DMS79 (cell line): ENCODE data around the gene CCT7.

Experiments used
- DNase-seq: peaks from one replicate; lab custom pipeline; 2025; lab: John Stamatoyannopoulos, UW

CCT7 gene

DNA sequence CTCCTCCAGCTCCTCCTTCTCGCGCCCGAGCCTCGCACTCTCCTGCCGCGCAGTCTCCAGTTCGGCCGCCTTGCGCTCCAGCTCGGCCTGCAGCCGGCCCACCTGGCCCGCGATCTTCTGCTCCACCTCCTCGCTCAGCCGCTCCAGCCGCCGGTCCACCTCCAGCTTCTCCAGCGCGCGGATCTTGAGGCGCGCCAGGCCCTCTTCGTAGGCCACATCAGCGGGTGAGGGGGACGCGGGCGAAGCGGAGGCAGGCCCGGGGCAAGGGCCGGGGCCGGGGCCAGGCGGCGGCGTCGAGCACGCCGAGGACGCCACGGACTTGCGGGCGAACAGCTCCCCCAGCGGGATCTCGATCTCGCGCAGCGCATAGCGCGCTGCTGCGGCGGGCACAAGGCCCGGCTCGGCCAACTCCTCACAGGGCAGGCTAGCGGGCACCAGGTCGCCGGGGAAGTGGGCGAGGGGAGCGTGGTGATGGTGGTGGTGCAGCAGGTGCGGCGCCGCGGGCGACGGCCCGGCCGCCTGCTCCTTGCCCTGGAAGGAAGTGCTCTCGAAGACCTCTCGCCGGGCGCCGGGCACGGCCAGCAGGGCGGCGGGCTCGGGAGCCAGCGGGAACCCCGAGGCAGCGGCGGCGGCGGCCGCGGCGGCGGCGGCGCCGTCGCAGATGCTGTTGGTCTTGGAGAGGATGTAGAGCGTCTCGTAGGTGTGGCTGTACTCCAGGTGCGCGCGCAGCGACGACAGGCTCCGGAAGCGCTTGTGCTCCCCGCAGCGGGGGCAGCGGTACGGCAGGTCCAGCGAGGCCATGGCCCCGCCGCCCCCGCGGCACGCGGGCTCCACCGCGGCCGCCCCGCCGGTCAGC is 35.0 kb downstream of the CCT7 start:
- peak; percentile 72 for DNase-seq

DNA sequence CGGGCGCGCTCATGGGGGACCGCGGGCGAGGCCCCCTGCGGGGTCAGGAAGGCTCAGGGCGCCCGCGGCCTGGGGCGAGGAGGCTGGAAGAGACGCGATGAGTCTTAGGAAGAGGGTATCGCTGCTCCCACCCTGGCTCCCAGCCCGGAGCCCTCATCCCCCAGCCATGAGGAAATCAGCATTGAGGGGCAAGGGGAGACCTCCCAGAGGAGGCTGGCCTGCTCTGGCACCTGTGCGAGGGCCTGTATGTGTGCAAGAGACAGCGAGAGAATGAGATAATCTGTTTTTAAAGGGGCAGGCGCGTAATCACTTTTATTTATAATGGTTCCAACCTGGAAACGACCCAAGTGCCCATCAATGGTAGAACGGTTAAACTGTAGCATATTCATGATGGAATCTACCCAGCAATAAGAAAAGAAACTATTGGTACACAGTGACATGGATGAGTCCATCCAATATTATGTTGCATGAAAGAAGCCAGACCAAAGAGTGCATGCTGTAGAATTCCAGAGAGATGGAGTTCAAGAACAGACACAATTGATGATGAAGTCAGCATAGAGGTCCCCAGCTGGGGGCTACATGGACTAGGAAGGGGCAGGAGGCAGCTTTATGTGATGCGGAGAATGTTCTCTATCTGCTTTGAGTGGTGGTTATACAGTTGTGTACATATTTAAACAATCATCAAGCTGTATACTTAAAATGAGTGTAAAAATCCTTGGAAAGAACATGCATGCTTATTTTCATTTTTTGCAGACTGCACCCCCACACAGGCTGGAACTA is 35.8 kb downstream of the CCT7 start:
- no peak for DNase-seq

DNA sequence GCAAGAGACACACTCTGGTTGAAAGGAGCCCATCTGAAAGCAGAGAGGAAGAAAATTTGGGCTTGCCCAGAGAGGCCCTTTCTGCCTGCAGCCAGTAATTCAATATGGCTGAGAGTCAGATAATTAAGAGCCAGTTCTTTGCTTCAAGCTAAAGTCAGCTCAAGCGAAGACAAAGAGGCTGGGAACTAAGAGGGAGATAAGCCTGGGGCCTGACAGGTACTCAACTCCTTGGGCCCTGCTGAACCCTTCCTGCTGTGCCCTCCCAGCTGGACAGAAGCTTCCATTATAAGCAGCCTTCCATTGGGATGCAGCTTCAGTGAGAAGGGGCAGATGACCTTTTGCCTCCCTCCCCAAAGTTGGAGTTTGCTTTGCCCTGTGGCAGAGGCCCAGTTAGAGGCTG is 38.2 kb downstream of the CCT7 start:
- DNase-seq = no peak

DNA sequence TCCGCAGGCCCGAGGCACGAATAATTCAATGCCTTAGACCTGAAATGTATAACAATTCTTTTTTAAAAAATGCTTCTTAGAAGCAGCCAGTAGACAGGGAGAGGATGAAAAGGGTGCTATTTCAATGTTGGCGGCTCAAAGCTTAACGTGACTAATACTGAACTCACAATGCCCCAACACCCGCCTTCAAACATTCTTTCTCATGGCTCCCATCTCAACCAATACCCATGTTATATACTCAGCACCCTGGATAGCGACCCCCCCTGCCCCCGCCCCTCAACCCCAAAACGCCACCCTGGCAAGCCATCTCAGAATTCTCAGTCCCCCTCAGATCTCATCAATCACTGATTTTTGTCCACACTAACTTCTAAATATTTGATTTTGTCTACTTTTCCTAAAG is 45.7 kb downstream of the CCT7 start:
- no peak for DNase-seq

DNA sequence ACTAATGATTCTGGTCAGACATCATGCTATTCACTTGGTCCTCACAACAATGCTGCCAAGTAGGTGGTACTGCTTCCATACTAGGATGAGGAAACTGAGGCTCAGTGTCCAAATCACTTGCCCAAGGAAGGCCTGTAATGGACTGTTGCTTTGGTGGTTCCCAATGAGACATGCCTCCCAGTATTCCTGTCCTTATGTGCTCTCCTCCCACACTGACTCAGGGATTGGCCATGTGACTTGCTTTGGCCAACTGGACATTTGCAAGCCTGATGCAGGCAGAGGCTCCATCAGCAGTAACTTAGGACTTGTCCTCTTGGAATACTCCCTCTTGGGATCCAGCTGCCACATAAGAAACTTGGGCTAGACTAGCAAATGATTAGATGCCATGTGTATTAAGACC is 47.1 kb downstream of the CCT7 start:
- DNase-seq = no peak

DNA sequence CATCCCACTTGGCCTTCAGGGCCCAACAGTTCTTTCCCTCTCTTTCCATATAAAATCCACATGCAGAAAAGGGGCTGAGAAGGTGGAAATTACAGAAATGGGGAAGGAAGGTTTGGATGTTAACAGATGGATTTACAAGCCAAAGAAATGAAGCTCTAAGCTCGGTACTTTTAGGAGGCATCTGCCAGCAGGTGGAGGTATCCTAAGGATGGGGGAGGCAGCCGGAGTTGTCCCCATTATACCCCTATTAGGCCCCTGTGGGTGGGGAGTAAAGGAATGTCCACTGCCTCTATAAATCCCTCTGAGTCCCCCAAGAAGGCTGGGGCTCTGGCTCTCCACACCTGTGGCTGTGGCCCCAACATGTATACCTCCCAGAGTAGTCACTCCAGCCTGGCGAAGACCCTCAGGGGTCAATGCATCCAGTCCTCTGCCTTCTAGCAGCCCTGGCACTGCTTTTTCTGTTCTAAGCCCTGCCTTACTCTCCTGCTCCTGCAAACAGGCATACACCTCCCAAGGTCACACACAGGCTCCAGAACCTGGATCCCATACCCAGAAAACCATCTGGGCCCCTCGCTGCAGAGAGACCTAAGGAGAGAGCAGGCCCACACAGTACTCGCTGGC is 48.9 kb downstream of the CCT7 start:
- DNase-seq = no peak

DNA sequence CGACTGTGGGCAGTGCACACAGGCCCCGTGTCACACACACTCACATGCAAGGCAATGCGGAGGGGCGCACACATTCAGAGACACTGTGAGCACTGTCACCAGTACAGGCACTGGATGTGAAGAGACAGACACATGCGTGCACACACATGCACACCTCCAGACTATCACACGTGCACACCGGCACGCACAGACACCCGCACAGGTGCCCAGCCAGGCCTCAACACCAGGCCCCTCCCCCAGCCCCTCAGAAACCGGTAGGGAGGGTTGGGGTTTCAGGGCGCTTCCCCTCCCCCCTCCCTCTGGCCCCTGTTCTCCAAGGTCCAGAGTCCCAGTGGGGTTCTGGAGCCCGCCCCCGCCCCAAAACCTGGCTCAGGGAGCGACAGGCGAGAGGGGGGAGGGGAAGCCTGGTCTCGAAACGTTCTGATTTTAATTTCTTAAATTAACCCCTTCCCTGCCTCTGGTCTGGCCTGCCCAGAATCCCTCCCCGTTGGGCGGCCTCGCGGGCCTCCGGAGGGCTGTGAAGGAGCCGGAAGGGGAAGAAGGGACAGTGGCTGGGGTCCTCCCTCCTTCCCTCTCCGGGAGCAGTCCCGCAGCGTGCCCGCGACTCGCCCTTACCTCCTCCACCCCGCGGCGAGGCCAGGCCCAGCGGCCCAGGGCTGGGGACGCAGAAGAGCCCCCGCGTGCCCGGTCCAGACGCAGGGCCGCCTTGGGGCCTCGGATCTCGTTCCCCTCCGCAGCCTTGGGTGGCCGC is 49.6 kb downstream of the CCT7 start:
- DNase-seq = no peak

DNA sequence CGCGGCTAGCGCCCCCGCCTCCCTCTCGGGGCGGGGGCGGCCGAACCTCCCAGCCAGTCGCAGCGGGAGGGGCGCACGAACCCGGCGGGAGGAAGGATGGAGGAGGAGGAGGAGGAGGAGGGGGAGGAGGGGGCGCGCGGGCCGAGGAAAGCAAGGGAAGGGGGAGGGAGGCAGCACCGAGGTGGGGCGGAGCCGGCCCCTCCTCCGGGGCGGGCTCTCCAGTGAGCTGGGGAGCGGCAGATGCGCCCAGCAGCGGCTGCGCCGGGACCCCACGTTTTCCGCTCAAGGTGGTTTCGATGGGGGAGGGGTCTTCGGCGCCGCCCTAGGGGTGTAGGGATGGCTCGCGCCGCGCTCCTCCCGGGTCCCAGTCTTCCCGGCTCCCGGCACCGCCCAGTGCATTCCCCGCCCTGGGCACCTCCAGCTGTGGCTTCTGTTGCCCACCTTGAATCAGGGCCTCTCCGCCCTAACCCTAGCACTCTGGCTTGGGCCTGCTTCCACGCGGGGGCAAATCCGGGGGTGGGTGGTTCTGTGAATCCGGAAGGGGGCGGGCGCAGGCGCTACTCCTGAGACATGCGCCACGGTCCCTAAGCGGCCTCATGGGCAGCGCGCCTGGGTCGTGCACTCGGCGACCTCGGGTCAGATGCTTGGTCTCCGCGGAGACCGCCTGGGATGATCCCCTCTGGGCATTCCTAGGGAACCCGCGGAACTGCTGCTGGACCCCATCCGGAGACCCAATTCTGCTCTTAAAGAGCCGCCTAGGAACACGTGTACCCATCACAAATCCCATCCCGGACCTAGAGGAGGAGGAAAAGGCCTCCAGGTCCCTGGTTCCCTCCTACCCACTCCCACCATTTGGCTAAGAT is 50.4 kb downstream of the CCT7 start, which contains the start of gene FBXO41:
TSS of gene FBXO41 (minus strand) at position 183 of the 863 bp plus-strand sequence. CDS start 14,848 bp downstream, outside the sequence.
- peak; percentile 34 for DNase-seq

DNA sequence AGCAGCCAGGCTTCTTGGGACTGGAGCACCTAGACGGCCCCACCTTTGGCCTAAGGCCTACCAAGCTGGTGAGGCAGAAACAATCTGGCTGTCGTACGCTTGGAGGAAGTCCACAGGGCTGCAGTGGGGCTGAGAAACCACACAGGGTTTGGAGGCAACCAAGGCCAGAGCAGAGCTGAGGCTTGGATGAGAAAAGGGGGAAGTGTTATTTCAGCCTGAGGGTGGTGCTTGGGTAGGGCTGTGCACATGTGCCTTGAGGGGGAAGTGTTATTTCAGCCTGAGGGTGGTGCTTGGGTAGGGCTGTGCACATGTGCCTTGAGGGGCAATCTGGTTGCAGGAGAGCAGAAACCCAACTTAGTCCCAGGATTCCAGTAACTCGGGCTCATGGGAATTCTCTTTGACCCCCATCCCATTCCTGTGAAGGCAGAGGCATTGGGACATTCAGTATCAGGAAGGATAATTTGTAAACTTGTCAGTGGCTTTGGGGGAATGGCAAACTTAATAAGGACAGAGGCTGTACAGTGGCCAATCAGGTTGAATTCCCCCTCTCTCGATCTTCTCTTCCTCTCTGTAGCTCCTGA is 51.1 kb downstream of the CCT7 start:
- DNase-seq = no peak

DNA sequence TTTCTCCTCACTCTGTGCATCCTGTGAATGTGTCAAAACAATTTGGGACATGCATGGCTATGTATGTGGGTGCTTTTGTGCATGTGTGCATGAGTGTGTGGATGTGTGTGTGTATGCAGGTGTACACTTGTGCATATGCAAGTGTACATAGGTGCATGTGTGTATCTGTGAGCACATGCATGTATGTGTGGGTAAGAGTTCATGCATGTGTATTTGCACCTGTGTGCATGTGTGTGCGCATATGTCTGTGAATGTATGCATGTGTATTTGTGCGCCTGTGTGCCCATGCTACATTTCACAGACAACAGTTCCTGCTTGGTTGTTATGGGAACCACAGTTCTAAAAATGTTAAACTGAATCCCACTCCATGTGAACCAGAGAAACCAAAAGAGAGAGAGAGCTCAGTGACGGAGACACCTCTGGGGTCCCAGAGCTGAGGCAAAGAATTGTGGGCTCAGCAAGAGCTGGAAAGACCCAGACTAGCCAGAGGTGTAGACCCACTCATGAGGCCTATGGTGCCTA is 52.1 kb downstream of the CCT7 start:
- DNase-seq = no peak

DNA sequence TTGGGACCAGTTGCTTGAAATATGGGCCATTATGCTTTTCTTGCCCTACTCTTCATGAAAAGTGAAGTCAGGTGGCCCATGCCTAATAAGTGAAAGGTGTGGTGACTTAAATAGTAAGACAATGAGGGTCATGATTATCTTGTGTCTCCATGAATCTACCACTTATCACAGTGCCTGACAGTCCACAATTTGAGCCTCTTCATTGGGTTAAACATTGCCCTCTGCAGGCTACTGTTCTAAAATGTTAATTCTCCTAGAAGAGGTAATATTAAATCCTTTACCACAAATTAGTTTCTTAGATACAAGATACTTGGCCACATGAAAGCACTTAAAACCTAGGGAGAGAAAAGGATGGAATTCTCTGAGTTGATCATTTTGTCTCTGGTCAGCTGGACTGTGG is 55.2 kb downstream of the CCT7 start:
- no peak for DNase-seq

DNA sequence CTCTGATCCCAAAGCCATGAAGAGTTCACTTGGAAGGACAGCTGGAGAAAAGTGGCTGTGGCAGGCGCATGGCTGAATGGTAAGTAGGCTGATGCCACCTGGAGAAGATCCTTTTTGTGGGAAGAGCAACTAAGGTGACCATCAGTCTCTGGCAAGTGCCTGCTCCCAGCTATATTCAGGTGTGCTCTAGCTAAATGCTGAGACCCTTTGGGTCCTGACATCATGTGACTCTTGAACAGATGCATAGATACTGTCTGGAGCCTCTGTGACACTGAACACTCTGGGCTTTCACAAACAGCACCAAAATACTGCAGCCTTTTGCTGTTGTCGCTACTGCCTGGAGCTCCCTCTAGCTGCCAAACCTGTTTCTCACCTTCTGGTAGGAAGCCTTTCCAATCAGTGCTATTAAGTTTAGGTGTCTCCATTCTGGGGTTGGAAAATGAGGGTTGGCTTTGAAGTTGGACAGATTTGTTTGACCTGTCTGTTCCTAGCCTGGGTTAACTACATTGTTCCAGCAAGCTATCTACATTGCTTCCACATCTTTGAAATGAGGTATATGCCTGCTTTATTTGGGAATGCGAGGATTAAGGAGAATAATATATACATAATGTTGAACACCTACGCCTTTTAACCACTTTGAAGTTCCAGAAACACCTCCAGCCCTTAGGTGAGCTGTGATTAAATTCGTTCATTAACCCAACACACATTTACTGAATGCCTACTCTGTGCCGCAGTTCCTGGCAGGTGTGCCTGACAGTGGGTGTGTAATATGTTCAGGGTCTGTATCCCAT is 56.1 kb downstream of the CCT7 start:
- DNase-seq = peak; percentile 10

DNA sequence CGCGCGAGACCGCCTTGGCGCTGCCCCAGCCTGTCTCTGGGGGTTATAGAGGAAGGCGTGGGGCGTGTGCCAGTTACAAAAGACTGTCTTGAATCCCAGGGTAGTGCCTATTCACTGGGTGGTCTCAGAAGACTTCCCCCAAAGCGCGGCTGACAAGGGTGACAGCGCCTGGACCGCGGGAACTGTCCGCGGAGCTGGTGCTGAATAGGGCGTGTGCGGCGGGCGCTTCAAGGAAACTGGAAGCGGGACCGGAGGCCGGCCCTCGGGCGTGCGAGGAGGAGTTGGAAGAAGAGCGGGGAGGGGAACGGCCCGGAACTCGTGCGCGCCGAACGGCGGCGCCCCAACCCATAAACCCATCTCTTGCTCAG is 57.0 kb downstream of the CCT7 start:
- no peak for DNase-seq

DNA sequence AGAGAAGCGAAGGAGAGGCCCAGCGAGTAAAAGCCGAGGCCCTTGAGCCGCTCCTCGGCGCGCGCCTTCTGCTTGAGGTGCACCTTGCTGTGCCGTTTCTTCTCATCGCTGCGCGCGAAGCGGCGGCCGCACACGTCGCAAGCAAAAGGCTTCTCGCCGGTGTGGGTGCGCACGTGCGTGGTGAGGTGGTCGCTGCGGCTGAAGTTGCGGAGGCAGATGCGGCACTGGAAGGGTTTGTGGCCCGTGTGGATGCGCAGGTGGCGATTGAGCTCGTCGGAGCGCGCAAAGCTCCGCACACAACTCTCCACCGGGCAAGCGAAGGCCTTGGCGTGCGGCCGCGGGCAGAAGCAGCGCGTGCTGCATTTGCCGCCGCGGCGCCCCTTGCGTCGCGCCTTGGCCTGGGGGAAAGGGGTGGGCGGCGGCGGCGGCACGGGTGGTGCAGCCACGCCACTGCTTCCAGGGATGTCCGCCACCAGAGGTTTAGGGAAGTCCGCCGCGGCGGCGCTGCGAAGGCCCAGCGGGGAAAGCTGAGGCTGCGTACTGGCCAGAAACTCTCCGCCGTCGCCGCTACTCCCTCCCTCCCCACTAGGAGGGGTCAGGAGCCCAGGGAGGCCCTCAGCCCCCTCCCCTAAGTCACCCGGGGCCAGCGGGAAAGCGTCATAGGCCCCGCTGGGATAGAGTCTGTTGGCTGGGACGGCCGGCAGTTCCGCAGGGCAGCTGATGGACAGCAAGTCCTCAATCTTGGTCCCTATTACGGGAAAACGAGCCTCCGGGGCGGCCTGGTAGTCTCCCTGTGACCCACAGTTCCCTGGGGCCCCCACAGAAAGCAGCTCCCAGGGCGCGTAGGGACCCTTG is 57.6 kb downstream of the CCT7 start:
- no peak for DNase-seq

DNA sequence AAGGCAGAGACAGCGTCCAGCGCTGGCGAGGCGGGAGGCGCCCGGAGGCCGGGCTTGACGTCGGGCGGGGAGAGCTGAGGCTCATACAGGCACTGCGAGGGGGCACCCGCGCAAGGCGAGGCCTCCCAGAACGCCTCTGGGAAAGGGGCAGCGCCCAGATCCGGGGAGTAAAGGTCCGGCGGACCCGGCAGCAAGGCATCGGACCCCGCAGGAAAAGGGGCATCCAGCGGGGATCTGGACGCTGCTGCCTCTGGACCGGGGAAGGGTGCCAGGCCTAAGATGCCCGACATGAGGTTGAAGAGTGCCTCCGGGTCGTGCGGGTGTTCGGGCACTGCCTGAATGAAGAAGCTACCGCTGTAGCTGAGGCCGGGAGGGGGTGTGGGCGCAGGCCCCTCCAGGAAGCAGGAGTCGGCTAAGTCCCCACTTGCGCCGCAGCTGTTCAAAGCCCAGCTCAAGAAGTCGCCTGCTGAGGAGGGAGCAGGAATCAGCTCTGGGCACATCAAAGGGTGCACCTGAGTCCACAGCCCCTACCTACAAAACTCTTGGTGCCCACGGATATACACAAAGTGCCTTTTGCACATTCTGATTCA is 58.3 kb downstream of the CCT7 start:
- no peak for DNase-seq

DNA sequence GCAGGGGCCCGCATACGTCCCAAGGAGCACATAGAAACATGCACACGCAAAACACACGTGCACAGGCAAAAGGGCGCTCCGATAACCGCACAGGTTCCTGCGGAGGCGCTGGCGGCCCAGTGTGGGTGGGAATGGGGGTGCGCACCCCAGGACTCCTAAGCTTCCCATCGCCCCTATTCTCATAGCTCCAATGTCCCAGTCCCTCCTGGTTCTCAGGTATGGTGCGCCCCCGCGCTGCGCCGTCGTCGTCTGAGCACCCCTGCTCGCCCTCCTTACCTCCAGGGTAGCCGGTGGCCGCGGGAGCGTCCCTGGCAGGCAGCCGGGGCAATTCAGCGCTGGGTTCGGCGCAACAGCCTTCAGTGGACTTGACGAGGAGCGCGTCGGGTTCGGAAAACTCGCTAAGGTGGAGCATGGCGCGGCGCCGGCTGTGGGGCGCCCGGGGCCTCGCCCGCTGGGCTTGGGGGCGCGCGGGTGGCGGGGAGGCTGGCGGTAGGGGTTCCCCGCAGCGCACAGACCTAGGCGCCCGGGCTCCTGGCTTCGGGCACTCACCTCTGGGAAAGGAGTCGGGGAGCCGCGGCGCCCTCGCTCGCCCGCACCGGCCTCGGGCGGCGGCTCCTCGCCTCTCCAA is 58.9 kb downstream of the CCT7 start:
- no peak for DNase-seq

DNA sequence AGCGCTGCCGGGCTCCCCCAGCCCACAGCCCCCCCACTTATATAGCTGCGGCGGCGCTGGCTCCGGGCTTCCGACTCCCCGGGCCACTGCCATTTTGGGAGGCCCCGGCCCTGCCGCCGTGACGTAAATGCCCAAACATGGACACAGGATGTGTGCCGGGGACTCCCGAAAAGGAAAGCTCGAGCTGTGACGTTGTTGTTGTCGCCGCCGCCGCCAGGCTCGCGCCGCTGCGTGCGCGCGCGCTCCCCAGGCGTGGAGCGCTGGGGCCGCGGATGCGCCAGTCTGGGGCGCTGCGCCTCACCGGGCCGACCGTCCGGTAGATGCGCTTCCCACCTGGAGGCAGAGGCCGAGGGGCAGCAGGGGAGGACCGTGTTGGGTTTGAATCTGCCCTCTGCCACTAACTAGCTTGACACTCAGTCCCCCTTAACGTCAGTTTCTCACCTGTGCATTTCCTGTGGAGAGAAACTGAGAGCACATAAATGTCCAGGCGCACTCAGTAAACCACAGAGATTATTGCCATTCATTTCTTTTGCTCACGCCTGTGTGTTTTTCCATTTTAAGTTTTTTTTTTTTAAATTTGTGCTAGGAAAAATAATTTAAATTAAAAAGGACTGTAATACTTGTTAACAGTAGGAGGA is 59.5 kb downstream of the CCT7 start, which contains the start of gene EGR4:
TSS of gene EGR4 (minus strand) at position 15 of the 638 bp plus-strand sequence. CDS start 231 bp downstream, outside the sequence.
- DNase-seq = peak; percentile 68
